KBM-7 (cell line): Measurements from ENCODE around the gene SULF2.
"Not testable (repeated sequence)": the region's sequence is repeated elsewhere in the genome, so short reads cannot be mapped to it uniquely, and the experiment has no call there.

Experiments used
- DNase-seq: peaks from one replicate; pipeline ENCODE4 v3.0.0-alpha.2; 2015
- in situ Hi-C: fragments of 300-500 bp; cut with MboI; formaldehyde crosslinking; loops from 2 replicates; pipeline ENCODE4 v1.14.3; 2020; ENCODE audit warnings: low sequenced_read_pairs, low pct_unique_long_range_greater_than_20kb, mixed read lengths

Gene SULF2

GRCh38 chr20:47809161-47809960 is 24.1 kb upstream of the SULF2 start:
- DNase-seq = no peak
- in situ Hi-C loops = no loop called here

- in situ Hi-C loops = no loop called here
- no peak for DNase-seq
Measured at GRCh38 chr20:47805951-47806350, 20.7 kb upstream of the SULF2 start.

- in situ Hi-C loops = not testable (repeated sequence)
Measured at GRCh38 chr20:47804972-47805371, 19.7 kb upstream of the SULF2 start.

DNA sequence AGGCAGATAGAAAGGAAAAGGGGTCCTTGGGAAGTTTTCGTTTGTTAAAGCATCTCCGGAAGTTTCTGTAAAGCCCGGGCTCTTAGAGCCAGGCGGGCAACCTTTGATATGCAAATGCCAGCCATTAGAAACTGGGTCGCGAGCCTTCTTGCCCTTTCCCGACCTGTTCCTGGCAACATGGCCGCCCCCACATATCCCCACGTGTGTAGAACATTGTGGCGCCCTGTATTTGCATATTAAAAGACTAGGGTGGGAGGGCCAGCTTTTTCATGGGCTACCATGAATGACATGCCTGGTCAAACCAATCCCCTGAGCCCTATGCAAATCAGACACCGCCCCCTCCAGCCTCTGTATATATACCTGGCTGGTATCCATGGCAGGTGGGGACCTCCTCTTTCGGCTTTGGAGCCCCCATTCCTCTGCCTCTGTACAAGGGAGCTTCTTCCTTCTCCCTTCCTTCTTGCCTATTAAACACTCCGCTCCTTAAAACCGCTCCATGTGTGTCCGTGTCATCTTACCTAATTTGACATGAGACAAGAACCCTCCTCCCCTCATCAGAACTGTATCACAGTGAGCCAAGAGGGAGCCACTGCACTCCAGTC is 19.0 kb upstream of the SULF2 start:
- in situ Hi-C loops, DNase-seq: not testable (repeated sequence)

More at GRCh38 chr20:47804972-47805371, 19.7 kb upstream of the SULF2 start:
- DNase-seq = not testable (repeated sequence)

- in situ Hi-C loops = no loop called here
- DNase-seq = no peak
Measured at GRCh38 chr20:47802975-47803374, 17.7 kb upstream of the SULF2 start.

GRCh38 chr20:47802226-47802920 is 17.1 kb upstream of the SULF2 start:
- no peak for DNase-seq
- in situ Hi-C loops = no loop called here

- DNase-seq = no peak
- in situ Hi-C loops = no loop called here
Measured at GRCh38 chr20:47801759-47802158, 16.5 kb upstream of the SULF2 start.

GRCh38 chr20:47801079-47801478 is 15.8 kb upstream of the SULF2 start:
- no peak for DNase-seq
- in situ Hi-C loops = no loop called here

DNA sequence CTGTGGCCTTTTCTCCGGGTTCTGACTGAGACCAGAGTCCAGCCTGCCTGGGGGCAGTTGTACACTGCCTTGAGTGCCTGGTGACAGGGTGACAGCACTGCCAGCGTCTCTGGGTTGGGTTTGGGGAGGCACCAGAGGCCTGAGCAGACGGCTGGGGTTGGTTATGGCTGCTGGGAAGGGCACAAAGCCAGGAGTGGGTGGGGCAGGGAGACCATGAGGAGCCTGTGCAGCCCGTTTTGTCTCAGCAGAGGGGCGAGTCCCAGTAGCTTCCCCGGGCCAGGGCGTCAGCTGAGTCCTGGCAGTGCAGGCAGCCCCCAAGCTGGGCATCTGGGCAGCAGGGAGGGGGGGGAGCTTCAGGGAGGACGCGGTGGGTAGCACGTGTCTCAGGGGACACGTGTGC is 15.3 kb upstream of the SULF2 start:
- in situ Hi-C loops = no loop called here

GRCh38 chr20:47799116-47799715 is 13.9 kb upstream of the SULF2 start:
- in situ Hi-C loops = no loop called here
- DNase-seq = no peak

More for the DNA sequence above, 15.3 kb upstream of the SULF2 start:
- no peak for DNase-seq

DNA sequence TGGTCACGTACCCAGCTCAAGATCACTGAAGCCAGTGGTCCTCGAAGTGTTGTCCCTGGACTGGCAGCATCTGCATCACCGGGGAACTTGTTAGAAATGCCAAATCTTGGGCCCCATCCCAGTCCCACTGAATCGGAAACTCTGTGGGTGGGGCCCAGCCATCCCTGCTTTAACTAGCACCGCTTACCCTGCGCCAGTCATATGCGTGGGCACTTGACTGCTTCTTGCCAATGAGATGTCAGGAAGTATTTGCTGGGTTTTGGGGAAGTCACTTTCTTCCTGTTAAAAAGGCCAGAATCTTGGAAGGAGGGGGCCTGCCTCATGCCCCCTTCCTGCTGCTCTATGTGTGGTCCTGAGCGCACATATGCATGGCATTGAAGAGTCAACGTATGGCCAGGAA is 11.7 kb upstream of the SULF2 start:
- in situ Hi-C loops = no loop called here

GRCh38 chr20:47795214-47795907 is 10.1 kb upstream of the SULF2 start:
- no peak for DNase-seq
- in situ Hi-C loops = no loop called here

More for the DNA sequence above, 11.7 kb upstream of the SULF2 start:
- DNase-seq = no peak

DNA sequence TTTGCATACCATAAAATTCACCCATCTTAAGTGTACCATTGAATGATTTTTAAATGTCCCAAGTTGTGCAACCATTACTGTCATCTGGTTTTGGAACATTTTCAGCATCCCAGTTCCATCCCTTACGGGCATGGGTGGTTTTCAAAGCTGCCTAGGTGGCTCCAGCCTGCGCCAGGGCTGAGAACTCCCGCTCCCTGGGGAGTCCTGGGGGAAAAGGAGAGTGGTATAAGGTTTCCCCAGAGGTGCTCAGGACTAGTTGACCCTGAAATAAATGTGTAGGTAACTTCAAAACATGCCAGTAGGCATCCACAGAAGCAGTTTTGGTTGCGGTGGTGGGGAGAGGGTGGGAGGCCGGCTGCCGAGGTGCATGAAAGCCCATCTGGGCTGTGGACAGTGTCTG is 9.0 kb upstream of the SULF2 start:
- in situ Hi-C loops, DNase-seq: not testable (repeated sequence)

GRCh38 chr20:47792021-47792618 is 6.8 kb upstream of the SULF2 start:
- no peak for DNase-seq
- in situ Hi-C loops = no loop called here

- in situ Hi-C loops = no loop called here
Measured at GRCh38 chr20:47791084-47791599, 5.9 kb upstream of the SULF2 start.

DNA sequence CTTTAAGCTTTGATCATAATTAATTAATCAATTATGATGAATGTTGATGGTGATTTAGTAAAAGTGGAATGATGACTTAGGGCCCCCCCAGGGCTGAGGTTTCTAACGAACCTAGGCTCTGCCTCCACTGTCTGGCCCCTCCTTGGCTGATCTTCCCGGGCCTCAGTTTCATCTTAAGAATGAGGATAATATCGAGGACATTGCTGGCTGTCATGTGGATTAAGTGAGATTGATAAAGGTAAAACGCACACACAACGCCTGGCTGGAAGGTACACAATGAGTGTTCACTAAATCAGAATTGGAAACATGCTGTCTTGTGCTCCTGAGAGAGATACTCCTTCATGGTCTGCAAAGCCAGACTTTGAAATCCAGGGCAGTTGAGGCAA is 5.3 kb upstream of the SULF2 start:
- in situ Hi-C loops = no loop called here
- DNase-seq = no peak

More at GRCh38 chr20:47791084-47791599, 5.9 kb upstream of the SULF2 start:
- no peak for DNase-seq

- in situ Hi-C loops = no loop called here
- no peak for DNase-seq
Measured at GRCh38 chr20:47789764-47790579, 4.7 kb upstream of the SULF2 start.
